GM12864 (cell line): ENCODE measurements around the gene CD33.

ENCODE experiments used
- DNase-seq: peaks from one replicate; pipeline ENCODE4 v3.0.0-alpha.2; 2011; ENCODE audit warnings: low read depth
- H3K4me3 ChIP-seq: 2 replicates; pipeline ENCODE4 v1.5.1; 2011; ENCODE audit warnings: mild to moderate bottlenecking, low read depth, low read length, control low read depth
- TF ChIP-seq, protein P1 (sequence below): IDR thresholded peaks from 2 replicates; pipeline ENCODE4 v1.5.1; 2011; ENCODE audit warnings: low read depth, mild to moderate bottlenecking, moderate library complexity, low read length, control low read depth, inconsistent platforms; ENCODE audit errors: missing control alignments

Gene CD33

GRCh38 chr19:51250786-51251467, 26.0 kb downstream of the CD33 start, which contains the start of gene SIGLECL1:
SIGLECL1 (plus strand) TSS chr19:51251080; CDS start chr19:51264073, 12,993 bp downstream.
- no peak for DNase-seq
- no peak within 1 kb of the TSS for H3K4me3 ChIP-seq
- TF ChIP-seq, protein P1, sequence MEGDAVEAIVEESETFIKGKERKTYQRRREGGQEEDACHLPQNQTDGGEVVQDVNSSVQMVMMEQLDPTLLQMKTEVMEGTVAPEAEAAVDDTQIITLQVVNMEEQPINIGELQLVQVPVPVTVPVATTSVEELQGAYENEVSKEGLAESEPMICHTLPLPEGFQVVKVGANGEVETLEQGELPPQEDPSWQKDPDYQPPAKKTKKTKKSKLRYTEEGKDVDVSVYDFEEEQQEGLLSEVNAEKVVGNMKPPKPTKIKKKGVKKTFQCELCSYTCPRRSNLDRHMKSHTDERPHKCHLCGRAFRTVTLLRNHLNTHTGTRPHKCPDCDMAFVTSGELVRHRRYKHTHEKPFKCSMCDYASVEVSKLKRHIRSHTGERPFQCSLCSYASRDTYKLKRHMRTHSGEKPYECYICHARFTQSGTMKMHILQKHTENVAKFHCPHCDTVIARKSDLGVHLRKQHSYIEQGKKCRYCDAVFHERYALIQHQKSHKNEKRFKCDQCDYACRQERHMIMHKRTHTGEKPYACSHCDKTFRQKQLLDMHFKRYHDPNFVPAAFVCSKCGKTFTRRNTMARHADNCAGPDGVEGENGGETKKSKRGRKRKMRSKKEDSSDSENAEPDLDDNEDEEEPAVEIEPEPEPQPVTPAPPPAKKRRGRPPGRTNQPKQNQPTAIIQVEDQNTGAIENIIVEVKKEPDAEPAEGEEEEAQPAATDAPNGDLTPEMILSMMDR = no peak

- TF ChIP-seq, protein P1 = no peak
- no peak for DNase-seq
- H3K4me3 ChIP-seq = no peak overlapping the region
These were observed 26.6 kb downstream of the CD33 start for GRCh38 chr19:51251468-51251820.

GRCh38 chr19:51252306-51253079, 27.6 kb downstream of the CD33 start:
- TF ChIP-seq, protein P1 = no peak

GRCh38 chr19:51253088-51253806, 28.4 kb downstream of the CD33 start:
- DNase-seq = no peak
- no peak overlapping the region for H3K4me3 ChIP-seq
- TF ChIP-seq, protein P1 = no peak

More at GRCh38 chr19:51252306-51253079, 27.6 kb downstream of the CD33 start:
- H3K4me3 ChIP-seq = no peak overlapping the region
- no peak for DNase-seq

- no peak for DNase-seq
- H3K4me3 ChIP-seq = no peak overlapping the region
- TF ChIP-seq, protein P1 = no peak
These were observed 31.3 kb downstream of the CD33 start for GRCh38 chr19:51256155-51256625.

GRCh38 chr19:51257471-51257870, 32.6 kb downstream of the CD33 start:
- no peak overlapping the region for H3K4me3 ChIP-seq
- TF ChIP-seq, protein P1 = no peak
- DNase-seq = no peak
